HK-2 (cell line): Measurements from ENCODE around the gene ABHD15.

Source experiments
- DNase-seq: peaks from one replicate; pipeline ENCODE4 v3.0.0-alpha.2; 2018; ENCODE audit not compliant: unreplicated experiment

ABHD15 gene

GRCh38 chr17:29544066-29544465 lies 22.8 kb downstream of the ABHD15 start:
- no peak for DNase-seq

DNA sequence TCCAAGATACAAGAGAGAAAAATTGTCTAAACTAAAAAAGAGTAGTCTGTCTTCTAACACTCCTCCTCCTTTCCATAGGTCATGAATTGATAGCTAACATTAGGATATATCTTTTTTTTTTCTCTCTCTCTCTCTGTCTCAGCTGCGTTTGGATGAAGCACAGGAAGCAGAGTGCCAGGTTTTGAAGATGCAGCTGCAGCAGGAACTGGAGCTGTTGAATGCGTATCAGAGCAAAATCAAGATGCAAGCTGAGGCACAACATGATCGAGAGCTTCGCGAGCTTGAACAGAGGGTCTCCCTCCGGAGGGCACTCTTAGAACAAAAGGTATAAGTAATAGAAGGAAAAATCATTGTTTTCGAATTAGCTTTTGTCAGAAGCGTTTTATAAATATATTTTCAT lies 32.9 kb downstream of the ABHD15 start:
- DNase-seq = no peak

GRCh38 chr17:29526322-29526721 lies 40.5 kb downstream of the ABHD15 start:
- DNase-seq = no peak

DNA sequence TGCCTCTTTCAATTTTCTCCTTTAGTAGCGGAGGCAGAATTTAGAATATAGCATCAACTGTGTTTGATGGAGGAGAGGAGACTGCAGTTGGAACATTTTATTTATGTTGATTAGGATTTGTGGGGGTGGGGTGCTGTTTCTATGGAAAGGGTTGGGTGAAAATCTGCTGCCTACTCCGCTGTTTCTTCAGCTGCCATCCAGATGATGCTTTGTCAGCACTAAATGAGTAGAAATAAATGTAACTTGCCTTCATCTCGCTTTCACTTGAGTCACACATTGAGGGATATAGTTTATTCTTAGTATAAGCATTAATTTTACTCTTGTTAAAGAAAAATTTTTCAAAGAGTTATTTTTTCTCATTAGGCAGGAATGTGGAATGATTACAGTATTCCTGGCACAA lies 42.1 kb downstream of the ABHD15 start:
- DNase-seq = no peak

GRCh38 chr17:29518359-29518758 lies 48.5 kb downstream of the ABHD15 start:
- no peak for DNase-seq

DNA sequence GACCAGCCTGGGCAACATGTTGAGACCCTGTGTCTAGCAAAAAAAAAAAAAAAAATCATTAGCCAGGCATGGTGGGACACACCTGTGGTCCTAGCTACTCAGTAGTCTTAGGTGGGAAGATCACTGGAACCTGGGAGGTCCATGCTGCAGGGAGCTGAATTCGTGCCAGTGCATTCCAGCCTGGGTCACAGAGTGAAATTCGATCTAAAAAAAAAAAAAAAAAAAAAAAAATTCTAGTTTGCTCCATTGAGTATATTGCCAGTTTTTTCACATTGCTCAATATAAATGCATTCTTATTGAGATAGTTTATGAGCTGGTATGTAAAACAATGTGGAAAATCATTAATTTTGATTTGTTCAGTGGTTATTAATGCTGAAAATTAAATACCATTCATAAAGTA lies 52.0 kb downstream of the ABHD15 start:
- no peak for DNase-seq

DNA sequence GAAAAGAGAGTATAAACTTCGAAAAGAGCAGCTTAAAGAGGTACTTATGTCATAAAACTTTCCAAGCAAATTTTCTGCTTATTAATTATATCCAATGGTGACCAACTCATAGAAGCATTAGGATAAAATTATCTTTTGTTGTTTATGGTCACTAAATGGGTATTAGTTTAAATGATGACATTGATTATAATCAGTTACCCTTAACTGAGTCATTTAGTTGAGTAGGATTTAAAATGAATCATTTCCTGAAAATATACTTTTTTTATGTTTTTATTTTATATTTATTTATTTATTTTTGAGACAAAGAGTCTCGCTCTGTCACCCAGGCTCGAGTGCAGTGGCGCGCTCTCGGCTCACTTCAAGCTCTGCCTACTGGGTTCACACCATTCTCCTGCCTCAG lies 55.9 kb downstream of the ABHD15 start:
- no peak for DNase-seq
